HG03575 (cell line): ENCODE measurements around the gene COPZ2.
A peak's percentile ranks its signal among the peaks of the same experiment; 100 is the strongest.

Source experiments
- ATAC-seq: cut with Tn5 transposase; IDR thresholded peaks from one replicate; pipeline ENCODE4 v1.9.1; 2021; ENCODE audit not compliant: unreplicated experiment, insufficient number of reproducible peaks, low FRiP score; ENCODE audit errors: extremely low read depth

Gene COPZ2

GRCh38 chr17:48057626-48058025 is 20.0 kb upstream of the COPZ2 start:
- no peak for ATAC-seq

- no peak for ATAC-seq
These were observed 19.3 kb upstream of the COPZ2 start for GRCh38 chr17:48056879-48057278.

- no peak for ATAC-seq
These were observed 18.7 kb upstream of the COPZ2 start for GRCh38 chr17:48056246-48056745.

GRCh38 chr17:48055531-48056245 is 18.1 kb upstream of the COPZ2 start:
- no peak for ATAC-seq

- ATAC-seq, result no peak
These were observed 16.9 kb upstream of the COPZ2 start for GRCh38 chr17:48054238-48055185.

- ATAC-seq, result no peak
These were observed 16.2 kb upstream of the COPZ2 start for GRCh38 chr17:48053758-48054237.

GRCh38 chr17:48052956-48053757 is 15.6 kb upstream of the COPZ2 start:
- ATAC-seq, result no peak

- no peak for ATAC-seq
These were observed 14.3 kb upstream of the COPZ2 start for GRCh38 chr17:48051706-48052486.

- no peak for ATAC-seq
These were observed 13.7 kb upstream of the COPZ2 start for GRCh38 chr17:48051283-48051682.

GRCh38 chr17:48048384-48049126 is 11.0 kb upstream of the COPZ2 start:
- ATAC-seq, result no peak

GRCh38 chr17:48047741-48048383 is 10.3 kb upstream of the COPZ2 start, which contains the start of gene NFE2L1:
TSS of gene NFE2L1 (plus strand) at chr17:48048359. CDS start at chr17:48051119, 2,760 bp downstream.
- ATAC-seq, result peak; percentile 80

GRCh38 chr17:48047113-48047740 is 9.6 kb upstream of the COPZ2 start:
- ATAC-seq, result no peak

- ATAC-seq, result no peak
These were observed 8.7 kb upstream of the COPZ2 start for GRCh38 chr17:48046296-48046695.

- ATAC-seq, result no peak
These were observed 7.9 kb upstream of the COPZ2 start for GRCh38 chr17:48045316-48046001.

- no peak for ATAC-seq
These were observed 7.3 kb upstream of the COPZ2 start for GRCh38 chr17:48044851-48045250.

GRCh38 chr17:48043176-48043575 is 5.6 kb upstream of the COPZ2 start:
- ATAC-seq, result no peak
